Measurements from ENCODE around the gene SFTPB.
A peak's percentile ranks its signal among the peaks of the same experiment; 100 is the strongest.
"Not testable (repeated sequence)": the region's sequence is repeated elsewhere in the genome, so short reads cannot be mapped to it uniquely, and the experiment has no call there.

The SFTPB gene

GRCh38 chr2:85668009-85668856 lies at the start of gene SFTPB:
TSS of gene SFTPB (minus strand) at chr2:85668199. CDS start at chr2:85668183, 16 bp downstream.
- peak; percentile 82 for DNase-seq

- DNase-seq, result no peak
Observed at GRCh38 chr2:85717308-85718008, 49.5 kb upstream of the SFTPB start.

GRCh38 chr2:85716346-85716914 lies 48.4 kb upstream of the SFTPB start:
- no peak for DNase-seq

GRCh38 chr2:85714841-85715240 lies 46.8 kb upstream of the SFTPB start:
- DNase-seq, result no peak

- DNase-seq, result not testable (repeated sequence)
Observed at GRCh38 chr2:85714421-85714820, 46.4 kb upstream of the SFTPB start.

GRCh38 chr2:85713836-85714235 lies 45.8 kb upstream of the SFTPB start:
- DNase-seq, result peak; percentile 98

- DNase-seq, result peak; percentile 32
Observed at GRCh38 chr2:85712849-85713612, 45.0 kb upstream of the SFTPB start.

- DNase-seq, result no peak
Observed at GRCh38 chr2:85712336-85712735, 44.3 kb upstream of the SFTPB start.

- DNase-seq, result no peak
Observed at GRCh38 chr2:85711578-85712060, 43.6 kb upstream of the SFTPB start.

- DNase-seq, result peak; percentile 91
Observed at GRCh38 chr2:85710687-85711577, 42.9 kb upstream of the SFTPB start.

- DNase-seq, result no peak
Observed at GRCh38 chr2:85709401-85709811, 41.4 kb upstream of the SFTPB start.

GRCh38 chr2:85708641-85709040 lies 40.6 kb upstream of the SFTPB start:
- no peak for DNase-seq

GRCh38 chr2:85707304-85707703 lies 39.3 kb upstream of the SFTPB start:
- no peak for DNase-seq

- DNase-seq, result no peak
Observed at GRCh38 chr2:85706599-85707296, 38.7 kb upstream of the SFTPB start.

- no peak for DNase-seq
Observed at GRCh38 chr2:85706063-85706462, 38.1 kb upstream of the SFTPB start.

GRCh38 chr2:85705680-85706039 lies 37.7 kb upstream of the SFTPB start:
- no peak for DNase-seq

- DNase-seq, result no peak
Observed at GRCh38 chr2:85704800-85705679, 37.0 kb upstream of the SFTPB start.

- no peak for DNase-seq
Observed at GRCh38 chr2:85704038-85704437, 36.0 kb upstream of the SFTPB start.

- no peak for DNase-seq
Observed at GRCh38 chr2:85703329-85703728, 35.3 kb upstream of the SFTPB start.

GRCh38 chr2:85702800-85703199 lies 34.8 kb upstream of the SFTPB start:
- no peak for DNase-seq
